Measurements from ENCODE around the gene DOK6.

GRCh38 chr18:69596345-69596744 is 195.7 kb downstream of the DOK6 start:
- TF ChIP-seq CTCF (IDR thresholded peaks at IDR 0.05; ENCODE audit: low read depth, low read length) (no peak), EZH2phosphoT487 (IDR thresholded peaks at IDR 0.05; ENCODE audit: low read depth) (no peak)

Measured in OCI-LY3 (cell line).